A549 treated with CpdA at 1 μM for 4 hours (cell line): ENCODE data around the gene GAGE12C. TPM values are rescaled to one million over a fixed set of nuclear protein-coding genes. Genes with fewer than 3 reads are reported as not detected.

Source experiments
- total RNA-seq: library from RNA; stranded (reverse); fragments of 200-300 nt; extraction: Qiagen RNA extraction; gene quantifications from 5 replicates; pipeline ENCODE4 v1.2.3, GENCODE V29; 2022; ENCODE audit warnings: low read depth

Gene GAGE12C
- total RNA-seq, result not detected in 5 replicates

GRCh38 chrX:49531877-49532276 is at the start of gene GAGE12C:
GAGE12C (plus strand) TSS chrX:49532177; CDS start chrX:49533332, 1,155 bp downstream.

GRCh38 chrX:49541433-49541832 is 9.5 kb downstream of the GAGE12C start, which contains the start of gene GAGE12D:
GAGE12D (plus strand) TSS chrX:49541733; CDS start chrX:49542888, 1,155 bp downstream.

GRCh38 chrX:49550989-49551388 is 19.0 kb downstream of the GAGE12C start, which contains the start of gene GAGE12E:
GAGE12E (plus strand) TSS chrX:49551289; CDS start chrX:49552444, 1,155 bp downstream.

GRCh38 chrX:49560542-49560941 is 28.6 kb downstream of the GAGE12C start, which contains the start of gene GAGE12F:
GAGE12F (plus strand) TSS chrX:49560842; CDS start chrX:49561997, 1,155 bp downstream.

GRCh38 chrX:49570100-49570499 is 38.1 kb downstream of the GAGE12C start, which contains the start of gene GAGE12G:
GAGE12G (plus strand) TSS chrX:49570400; CDS start chrX:49571555, 1,155 bp downstream.

GRCh38 chrX:49579649-49580048 is 47.7 kb downstream of the GAGE12C start, which contains the start of gene GAGE12H:
GAGE12H (plus strand) TSS chrX:49579949; CDS start chrX:49581104, 1,155 bp downstream.

Other genes starting within 250 kb of the GAGE12C start
- not detected in 5 replicates for gene GAGE10, start 228.5 kb upstream of the GAGE12C start, total RNA-seq
- gene GAGE12J, start 210.1 kb upstream of the GAGE12C start, total RNA-seq, result not detected in 5 replicates
- gene GAGE13, start 200.6 kb upstream of the GAGE12C start, total RNA-seq, result not detected in 5 replicates
- gene GAGE12D, start 9.6 kb downstream of the GAGE12C start, total RNA-seq, result not detected in 5 replicates
- gene GAGE12E, start 19.1 kb downstream of the GAGE12C start, total RNA-seq, result not detected in 5 replicates
- not detected in 5 replicates for gene GAGE12F, start 28.7 kb downstream of the GAGE12C start, total RNA-seq
- not detected in 5 replicates for gene GAGE12G, start 38.2 kb downstream of the GAGE12C start, total RNA-seq
- gene GAGE12H, start 47.8 kb downstream of the GAGE12C start, total RNA-seq, result not detected in 5 replicates
- gene GAGE2A, start 57.3 kb downstream of the GAGE12C start, total RNA-seq, result not detected in 5 replicates
- not detected in 5 replicates for gene GAGE1, start 66.8 kb downstream of the GAGE12C start, total RNA-seq
- 0.11 to 0.24 TPM in 2 of 5 replicates, not detected in the others for gene PAGE1, start 163.8 kb downstream of the GAGE12C start, total RNA-seq